Stimulated activated CD8-positive, alpha-beta memory T cell treated with anti-CD3 and anti-CD28 coated beads, Interleukin-4, amount 100 ng/mL, for 24 hours (primary cell): ENCODE measurements around the gene FMN1.

Source experiments
- DNase-seq: peaks from one replicate; pipeline ENCODE4 v3.0.0-alpha.2; 2020; ENCODE audit warnings: low read depth

FMN1 gene

GRCh38 chr15:32879980-32880379 lies 314.5 kb downstream of the FMN1 start:
- DNase-seq = no peak

- no peak for DNase-seq
Measured at GRCh38 chr15:32878869-32879805, 315.4 kb downstream of the FMN1 start.

DNA sequence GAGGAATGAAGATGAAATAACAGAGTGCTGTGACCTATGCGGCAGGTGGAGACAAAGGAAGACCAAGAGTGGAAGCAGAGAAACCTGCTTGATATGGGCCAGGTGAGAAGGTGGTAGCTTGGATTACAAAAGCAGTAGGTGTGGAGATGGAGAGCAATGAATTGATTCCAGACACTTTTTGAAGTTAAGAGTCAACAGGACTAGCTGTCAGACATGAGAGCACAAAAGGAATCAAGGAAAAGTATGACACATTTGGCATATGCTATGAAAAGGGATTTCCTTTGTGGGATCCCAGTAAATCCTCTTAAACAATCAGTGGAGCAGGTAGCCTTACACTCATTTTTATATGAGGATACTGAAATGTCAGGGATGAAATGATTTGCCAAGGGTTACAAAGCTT lies 316.2 kb downstream of the FMN1 start:
- DNase-seq = no peak

GRCh38 chr15:32877252-32878019 lies 317.1 kb downstream of the FMN1 start:
- DNase-seq = no peak

GRCh38 chr15:32873284-32874114 lies 321.0 kb downstream of the FMN1 start:
- no peak for DNase-seq

DNA sequence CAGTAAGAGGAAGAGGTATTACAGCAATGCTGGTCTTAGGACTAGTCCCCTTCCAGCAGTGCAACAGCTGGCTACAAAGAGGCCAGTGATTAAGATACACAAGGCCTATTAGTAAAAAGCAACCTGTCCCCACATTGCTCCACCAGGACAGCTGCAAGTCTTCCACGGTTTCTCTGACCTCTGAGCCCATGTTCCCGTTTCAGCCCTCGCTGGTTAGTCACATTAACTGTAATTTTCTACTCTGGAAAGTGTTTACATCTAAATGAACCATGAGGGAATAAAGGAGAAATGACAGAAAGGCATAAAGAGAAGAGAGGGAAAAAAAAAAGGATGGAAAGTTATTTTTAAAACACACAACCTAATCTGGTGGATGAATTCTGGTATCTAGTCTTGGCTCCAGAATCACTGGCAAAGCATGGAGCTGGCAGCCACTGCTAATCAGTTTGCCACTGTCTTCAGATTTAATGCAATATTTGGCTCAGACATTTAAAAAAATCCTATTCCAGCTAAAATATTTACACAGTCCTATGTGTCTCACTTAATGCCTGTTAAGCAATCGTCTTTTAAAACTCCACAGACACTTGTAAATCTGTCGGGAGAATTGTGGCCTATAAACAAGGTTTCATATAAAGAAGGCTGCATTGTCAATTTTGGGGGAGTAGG lies 321.8 kb downstream of the FMN1 start:
- no peak for DNase-seq

DNA sequence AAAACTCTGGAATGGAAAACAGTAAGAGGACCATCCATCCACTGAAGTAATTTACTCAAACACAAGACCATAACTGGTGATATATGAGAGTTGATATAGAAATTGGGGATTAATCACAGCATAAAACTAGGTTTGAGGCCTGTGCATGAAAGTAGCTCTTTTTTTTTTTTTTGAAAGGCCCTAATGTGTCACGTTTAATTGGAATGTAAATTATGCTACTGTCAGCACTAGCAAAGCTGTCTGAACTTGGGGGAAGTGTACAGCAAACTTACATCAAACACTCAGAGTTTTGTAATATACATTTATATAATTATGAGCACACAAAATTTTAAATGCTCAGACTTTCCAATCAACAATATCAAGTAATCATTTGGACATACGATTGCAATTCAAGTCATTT lies 322.6 kb downstream of the FMN1 start:
- no peak for DNase-seq

DNA sequence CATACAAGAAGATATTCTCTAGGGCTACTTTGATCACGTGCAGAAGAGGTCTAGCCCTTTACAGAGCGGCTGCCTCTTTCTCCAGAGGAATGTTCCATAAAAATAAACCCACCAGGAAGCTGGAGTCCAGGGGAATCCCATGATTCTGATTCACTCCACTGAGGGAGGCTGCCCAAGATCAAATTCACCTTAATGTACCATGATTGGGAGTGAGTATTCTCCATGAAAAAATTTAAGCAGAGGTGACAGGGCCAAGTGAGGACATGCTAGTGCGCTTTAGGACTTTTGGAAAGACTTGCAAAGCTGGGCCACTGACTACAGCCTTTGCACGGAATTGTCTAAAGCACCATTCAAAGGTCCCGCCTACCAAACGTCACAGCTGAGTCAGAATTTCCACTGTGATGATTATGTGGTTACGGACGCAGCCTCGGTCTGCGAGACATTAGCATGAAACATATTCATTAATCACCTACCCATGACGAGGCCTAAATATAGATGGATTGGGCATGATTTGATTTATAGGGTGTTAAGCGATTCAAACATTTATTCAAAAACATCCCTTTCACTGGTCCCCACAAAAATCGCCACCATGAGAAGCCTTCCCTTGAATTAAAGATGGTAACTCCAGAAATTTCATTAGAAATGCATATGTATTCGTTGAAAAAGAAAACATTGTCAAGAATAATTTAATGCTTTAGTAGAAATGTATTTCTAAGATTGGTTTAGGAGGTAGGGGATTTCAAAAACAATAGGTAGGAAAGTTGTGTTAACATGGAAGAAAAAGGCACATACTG lies 324.1 kb downstream of the FMN1 start:
- DNase-seq = no peak

DNA sequence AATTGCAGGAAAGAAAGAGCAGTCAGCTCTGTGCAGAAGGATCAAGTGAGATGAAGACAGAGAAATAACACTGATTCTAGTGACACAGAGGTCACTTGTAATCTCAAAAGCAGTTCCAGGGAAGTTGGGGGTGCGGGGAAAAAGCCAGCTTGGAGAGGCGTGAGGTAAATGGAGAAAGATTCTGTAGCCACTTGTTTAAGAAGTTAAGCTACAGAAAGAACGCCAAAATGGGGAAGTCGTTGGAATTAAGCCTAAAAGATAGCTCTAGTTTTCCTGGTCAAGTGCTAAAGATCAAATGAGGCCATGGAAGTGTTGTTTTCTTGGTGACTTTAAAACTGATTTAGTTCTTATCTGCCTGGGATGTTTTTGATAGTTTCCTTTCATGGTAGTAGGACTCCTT lies 324.7 kb downstream of the FMN1 start:
- DNase-seq = no peak

GRCh38 chr15:32867313-32867626 lies 327.2 kb downstream of the FMN1 start:
- no peak for DNase-seq

GRCh38 chr15:32866454-32867312 lies 327.8 kb downstream of the FMN1 start:
- no peak for DNase-seq

DNA sequence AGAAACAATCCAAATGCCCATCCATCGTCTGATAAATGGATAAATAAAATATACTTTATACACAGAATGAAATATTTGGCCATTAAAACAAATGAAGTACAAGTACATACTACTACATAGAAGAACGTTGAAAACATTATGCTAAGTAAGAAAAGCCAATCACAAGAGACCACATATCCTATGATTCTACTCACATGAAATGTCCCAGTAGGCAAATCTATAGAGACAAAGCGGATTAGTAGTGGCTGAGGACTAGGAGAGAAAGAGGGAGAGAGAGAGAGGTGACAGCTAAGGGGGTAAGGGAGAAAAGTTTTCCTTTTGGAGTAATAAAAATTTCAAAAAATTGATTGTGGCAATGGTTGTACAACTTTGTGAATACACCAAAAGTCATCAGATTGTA lies 329.7 kb downstream of the FMN1 start:
- DNase-seq = no peak

- no peak for DNase-seq
Measured at GRCh38 chr15:32864051-32864450, 330.5 kb downstream of the FMN1 start.

DNA sequence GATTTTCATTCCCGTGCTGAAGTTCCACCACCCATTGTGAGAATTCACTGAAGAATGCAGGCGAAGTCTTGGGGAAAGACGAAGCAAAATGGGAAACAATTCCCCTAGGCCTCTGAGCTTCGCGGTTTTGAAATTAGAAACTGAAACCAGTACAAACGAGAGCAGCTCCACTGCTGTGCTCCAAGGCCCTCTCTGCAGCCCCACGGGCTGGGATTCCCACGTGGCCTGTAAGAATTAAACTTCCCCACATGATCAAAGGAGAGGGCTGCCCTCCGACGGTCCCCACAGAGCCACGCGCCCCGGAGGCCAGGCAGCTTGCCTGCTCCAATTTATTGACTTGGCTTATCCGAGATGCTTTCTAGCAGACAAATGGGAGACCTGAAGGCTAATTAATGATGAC lies 332.8 kb downstream of the FMN1 start:
- no peak for DNase-seq

DNA sequence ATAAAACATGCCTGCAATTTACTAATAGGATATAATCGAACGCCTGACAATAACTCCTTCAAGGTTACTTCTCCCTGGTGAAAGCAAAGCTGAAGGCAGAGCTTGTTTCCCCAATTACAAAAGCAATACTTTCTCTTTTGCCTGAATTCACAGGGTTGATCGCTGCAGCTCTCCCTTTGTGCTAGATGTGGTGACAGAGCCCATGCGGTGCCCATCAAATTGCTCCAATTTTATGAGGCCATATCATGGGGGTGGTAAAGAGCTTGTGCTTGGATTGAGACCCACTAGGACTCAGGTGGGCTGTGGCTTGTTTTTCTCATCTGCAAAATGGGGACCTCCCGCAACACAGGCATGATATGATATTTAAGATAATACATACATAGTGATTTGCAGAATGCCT lies 333.3 kb downstream of the FMN1 start:
- DNase-seq = no peak

GRCh38 chr15:32859996-32860395 lies 334.5 kb downstream of the FMN1 start:
- DNase-seq = no peak

DNA sequence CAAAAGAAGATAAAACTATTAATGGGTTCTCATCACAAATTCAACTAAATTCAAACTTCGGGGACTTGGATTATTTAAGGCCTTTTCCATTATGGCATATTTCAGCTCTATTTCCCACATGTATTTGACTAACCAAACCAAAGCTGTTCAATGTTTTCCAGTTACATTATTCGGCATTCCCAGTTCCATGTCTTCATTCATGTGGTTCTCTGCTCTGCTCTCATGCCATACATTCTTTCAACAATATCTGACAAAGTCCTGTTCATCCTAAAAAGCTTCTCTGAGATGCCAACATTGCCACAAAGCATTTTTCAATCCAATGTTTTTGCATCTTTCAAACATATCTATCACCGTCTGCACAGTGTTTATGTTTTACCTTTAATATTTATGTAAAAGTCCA lies 335.3 kb downstream of the FMN1 start:
- no peak for DNase-seq

- no peak for DNase-seq
Measured at GRCh38 chr15:32857732-32858131, 336.8 kb downstream of the FMN1 start.

GRCh38 chr15:32856753-32857152 lies 337.8 kb downstream of the FMN1 start:
- DNase-seq = no peak

- no peak for DNase-seq
Measured at GRCh38 chr15:32855942-32856341, 338.6 kb downstream of the FMN1 start.
